Heart right ventricle (tissue), 16 donors: ENCODE results near the gene CLTA. TPM values are rescaled to one million over a fixed set of nuclear protein-coding genes. Genes with fewer than 3 reads are reported as not detected.

Experiments
- ATAC-seq, 8 donors: fragments of 200-7000 bp; cut with Tn5 transposase; one replicate each; pipeline ENCODE4 v1.9.1; 2020; ENCODE audit warnings: mild to moderate bottlenecking in 8 of 8, moderate library complexity in 8 of 8, moderate number of reproducible peaks in 1 of 8
- DNase-seq, 2 donors: peaks; one replicate each; pipeline ENCODE4 v3.0.0-alpha.2; 2020
- H3K27ac ChIP-seq, 10 donors: fragments of 200-600 bp; sonication (generic) in 2 of 10; one replicate each; pipeline versions ENCODE4 v1.5.0 to v1.8.0; 2020 to 2022; ENCODE audit warnings: mild to moderate bottlenecking in 3 of 10
- H3K27me3 ChIP-seq, 7 donors: fragments of 200-600 bp; one replicate each; pipeline ENCODE4 v1.8.0; 2021 to 2022; ENCODE audit warnings: mild to moderate bottlenecking in 2 of 7
- H3K36me3 ChIP-seq, 9 donors: fragments of 200-600 bp; sonication (generic) in 1 of 9; one replicate each; pipeline versions ENCODE4 v1.5.0 to v1.8.0; 2020 to 2022; ENCODE audit warnings: mild to moderate bottlenecking in 2 of 9
- H3K4me1 ChIP-seq, 9 donors: fragments of 200-600 bp; sonication (generic) in 1 of 9; one replicate each; pipeline versions ENCODE4 v1.5.0 to v1.8.0; 2020 to 2022; ENCODE audit warnings: mild to moderate bottlenecking in 4 of 9
- H3K4me3 ChIP-seq, 10 donors: fragments of 200-600 bp; sonication (generic) in 2 of 10; one replicate each; pipeline versions ENCODE4 v1.5.0 to v1.8.0; 2020 to 2022; ENCODE audit warnings: mild to moderate bottlenecking in 7 of 10, moderate library complexity in 2 of 10
- H3K9me3 ChIP-seq, 11 donors: fragments of 200-600 bp in 10 of 11; sonication (generic) in 2 of 11; one replicate each; pipeline versions ENCODE4 v1.5.0 to v1.8.0; 2013 to 2022; ENCODE audit warnings: mild to moderate bottlenecking in 2 of 11, control low read depth in 1 of 11, moderate library complexity in 1 of 11
- WGBS, 2 donors: extraction: QIAGEN DNeasy Blood & Tissue Kit; methylation state at CpG; one replicate each; pipeline ENCODE4 v1.1.7; 2013; ENCODE audit warnings: inconsistent platforms in 1 of 2; 5-methylcytosine and 5-hydroxymethylcytosine counted together
- intact Hi-C, 10 donors: fragments of 100-400 bp; cut with DNase I; formaldehyde crosslinking; loops; one replicate each; pipeline versions ENCODE4 v1.11.1 to v1.14.2; 2022
- polyA plus RNA-seq, 2 donors: library from polyadenylated mRNA; stranded (reverse); fragments of 200-250 nt; gene quantifications; one replicate each; pipeline ENCODE4 v1.2.3, GENCODE V29; 2013
- total RNA-seq, 10 donors: library from RNA; stranded (reverse); fragmentation: NEBNext Ultra II Directional in 3 of 10; extraction: Animal tissue kit (Norgen Biotek cat#: 25700) in 3 of 10; gene quantifications; one replicate each; pipeline versions ENCODE4 v1.2.1 to v1.2.4, GENCODE V29; 2021 to 2023
- TF ChIP-seq, protein P1 (sequence below), 9 donors: fragments of 200-600 bp; sonication (generic) in 2 of 9; IDR thresholded peaks; one replicate each; pipeline versions ENCODE4 v1.5.0 to v1.8.0; 2021 to 2022; ENCODE audit warnings: antibody characterized with exemption in 9 of 9, mild to moderate bottlenecking in 5 of 9, moderate library complexity in 1 of 9
- donor health status: Arrhythmogenic right ventricular cardiomyopathy.
- donor health status: ischemic (EF 13 %, LVEDD 7.1; RV severe dilation, severe dysfunction).
- donor health status: healthy with polysubstance abuse.
- donor health status: DM: no; HTN: yes; CAD: no.
- donor health status: DM: no; HTN: no; CAD: no.
- donor health status: ischemic (EF 25% LVEDD 6.9; RV normal size, moderate dysfunction).
- donor health status: ischemic (EF 25% LVEDD 5.7; RV mildly dilated, moderate dysfunction).
- donor health status: healthy.
- donor health status: DM: yes; HTN: yes; CAD: no.
- donor health status: Ischemic cardiomyopathy.
- donor health status: ischemic (EF 35%, LVEDD 5.7; RV mildly dilated, moderate dysfunction).
- donor health status: nonischemic (EF 11% LVEDD 7.7; RV severe dilation, severe dysfunction).
- donor health status: DM: yes; HTN: yes; CAD: no.
- donor health status: PGD.
- donor health status: ischemic (EF 29% LVEDD 5.4; RV normal size, mild dysfunction).
- donor health status: nonischemic (EF 23%, LVEDD 6.1; RV moderate dilation, normal function).

The CLTA gene
- total and polyA plus RNA-seq, 12 donors: 34.3 to 138 (median 48.8) TPM

DNA sequence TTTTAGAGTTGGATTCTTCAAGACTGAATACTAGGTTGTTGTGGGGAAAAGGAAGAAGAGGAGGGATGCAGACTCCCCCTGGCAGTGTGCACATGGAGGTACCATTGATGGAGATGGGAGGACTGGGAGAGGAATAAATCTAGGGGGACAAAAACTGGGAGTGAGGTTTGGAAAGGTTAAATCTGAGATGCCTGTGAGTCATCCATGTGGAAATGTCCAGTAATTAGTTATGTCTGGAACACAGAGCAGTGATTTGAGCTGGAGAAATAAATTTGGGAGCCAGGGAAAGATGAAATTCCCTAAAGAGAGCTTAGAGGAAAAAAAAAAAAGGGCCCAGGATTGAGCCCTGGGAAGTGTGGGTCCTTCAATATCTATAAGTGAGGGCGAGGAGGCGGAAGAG is 29.5 kb upstream of the CLTA start:
- peak in 1 of 8 donors; percentile 14 for ATAC-seq
- H3K4me1 ChIP-seq: peaks cover 7 to 61% (median 27%) of the 10 kb centered on the region in 9 donors
- intact Hi-C loops: loop anchor here in 2 of 10 donors (10.0 kb wide), 2 partner anchors 146 to 206 kb away; partner anchors contain the start of gene OR2S2 (in 2 of the 2)

DNA sequence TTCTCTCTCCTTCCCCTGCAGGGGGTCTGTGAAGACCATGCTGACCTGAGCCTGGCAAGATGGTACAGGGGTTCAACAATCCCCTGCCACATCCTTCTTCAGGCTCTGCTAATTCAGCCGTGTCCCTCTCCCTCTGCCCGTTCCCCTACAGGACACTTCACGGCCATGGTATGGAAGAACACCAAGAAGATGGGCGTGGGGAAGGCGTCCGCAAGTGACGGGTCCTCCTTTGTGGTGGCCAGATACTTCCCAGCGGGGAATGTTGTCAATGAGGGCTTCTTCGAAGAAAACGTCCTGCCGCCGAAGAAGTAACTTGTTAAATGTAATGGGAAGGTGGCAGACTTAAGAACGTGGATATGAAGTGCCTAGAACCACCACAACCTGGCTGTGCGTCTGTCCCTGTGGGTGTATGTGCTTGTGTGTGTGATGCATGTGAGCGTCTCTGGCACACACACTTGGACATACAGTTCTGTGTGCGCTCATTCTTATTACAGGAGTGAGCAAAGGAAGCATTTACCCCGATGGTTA is 28.4 kb upstream of the CLTA start:
- peak overlapping the region in 9 of 10 donors; percentile 52 to 90 (median 77) for H3K27ac ChIP-seq
- TF ChIP-seq, protein P1, sequence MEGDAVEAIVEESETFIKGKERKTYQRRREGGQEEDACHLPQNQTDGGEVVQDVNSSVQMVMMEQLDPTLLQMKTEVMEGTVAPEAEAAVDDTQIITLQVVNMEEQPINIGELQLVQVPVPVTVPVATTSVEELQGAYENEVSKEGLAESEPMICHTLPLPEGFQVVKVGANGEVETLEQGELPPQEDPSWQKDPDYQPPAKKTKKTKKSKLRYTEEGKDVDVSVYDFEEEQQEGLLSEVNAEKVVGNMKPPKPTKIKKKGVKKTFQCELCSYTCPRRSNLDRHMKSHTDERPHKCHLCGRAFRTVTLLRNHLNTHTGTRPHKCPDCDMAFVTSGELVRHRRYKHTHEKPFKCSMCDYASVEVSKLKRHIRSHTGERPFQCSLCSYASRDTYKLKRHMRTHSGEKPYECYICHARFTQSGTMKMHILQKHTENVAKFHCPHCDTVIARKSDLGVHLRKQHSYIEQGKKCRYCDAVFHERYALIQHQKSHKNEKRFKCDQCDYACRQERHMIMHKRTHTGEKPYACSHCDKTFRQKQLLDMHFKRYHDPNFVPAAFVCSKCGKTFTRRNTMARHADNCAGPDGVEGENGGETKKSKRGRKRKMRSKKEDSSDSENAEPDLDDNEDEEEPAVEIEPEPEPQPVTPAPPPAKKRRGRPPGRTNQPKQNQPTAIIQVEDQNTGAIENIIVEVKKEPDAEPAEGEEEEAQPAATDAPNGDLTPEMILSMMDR (IDR thresholded peaks at IDR 0.05): no peak
- H3K4me3 ChIP-seq: no peak overlapping the region
- ATAC-seq: no peak
- intact Hi-C loops: loop anchor here in 2 of 10 donors (10.0 kb wide), 2 partner anchors 147 to 207 kb away; partner anchors contain the start of gene OR2S2 (in 2 of the 2)
- H3K9me3 ChIP-seq: no peaks in the 10 kb centered on the region
- peaks cover 8 to 67% (median 30%) of the 10 kb centered on the region in 9 donors for H3K4me1 ChIP-seq
- peaks cover 0 to 6% (median 0%) of the 10 kb centered on the region in 7 donors for H3K27me3 ChIP-seq
- H3K36me3 ChIP-seq: peaks cover 0 to 27% (median 0%) of the 10 kb centered on the region in 9 donors
- no peak for DNase-seq
- WGBS, 2 donors: 90 to 92% methylated on average over 17 of the region's 17 CpGs

More for the DNA sequence above, 29.5 kb upstream of the CLTA start:
- H3K36me3 ChIP-seq: peaks cover 0 to 36% (median 4%) of the 10 kb centered on the region in 9 donors
- DNase-seq: no peak
- 85 to 87% methylated on average over 2 of the region's 2 CpGs for WGBS, 2 donors
- peaks cover 0 to 5% (median 0%) of the 10 kb centered on the region in 11 donors for H3K9me3 ChIP-seq
- peaks cover 0 to 4% (median 0%) of the 10 kb centered on the region in 7 donors for H3K27me3 ChIP-seq
- H3K4me3 ChIP-seq: no peak overlapping the region
- peak overlapping the region in 6 of 10 donors; percentile 32 to 90 (median 68) for H3K27ac ChIP-seq
- TF ChIP-seq, protein P1 (IDR thresholded peaks at IDR 0.05): no peak

DNA sequence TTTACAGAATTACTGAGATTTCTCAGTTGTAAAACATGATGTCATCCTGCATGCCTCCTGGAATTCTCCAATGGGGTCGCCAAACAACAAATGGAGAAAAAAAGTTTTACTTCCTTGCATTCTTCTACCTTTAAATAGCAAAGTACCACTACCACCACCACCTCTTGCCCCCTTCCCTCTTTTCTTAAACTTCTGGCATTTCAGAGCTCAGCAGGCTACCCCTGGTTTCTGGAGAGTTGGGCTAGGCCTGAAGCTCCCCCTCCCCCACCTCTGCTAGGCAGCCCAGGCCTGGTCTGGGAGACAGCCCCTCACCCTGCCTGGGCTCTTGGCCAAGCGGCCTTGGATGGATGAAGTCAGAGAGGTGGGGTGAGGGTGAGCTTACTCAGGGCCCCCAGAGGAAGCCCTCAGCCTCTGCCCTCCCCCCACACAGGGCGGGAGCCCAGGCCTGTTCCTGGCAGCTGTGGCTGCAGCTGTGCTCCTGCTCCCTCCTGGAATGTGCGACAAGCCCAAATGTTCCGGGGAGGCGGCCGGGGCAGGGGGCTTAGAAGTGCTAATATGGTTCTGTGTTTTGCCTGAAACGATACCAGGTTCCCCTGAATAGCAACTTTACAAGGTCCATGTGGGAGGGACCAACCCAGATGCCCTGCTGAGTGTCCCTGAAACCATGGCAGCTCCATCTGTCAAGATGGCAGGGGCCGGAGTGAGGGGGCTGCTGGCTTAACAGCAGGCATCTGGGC is 27.5 kb upstream of the CLTA start:
- no peaks in the 10 kb centered on the region for H3K9me3 ChIP-seq
- peaks cover 0 to 6% (median 0%) of the 10 kb centered on the region in 7 donors for H3K27me3 ChIP-seq
- intact Hi-C loops: loop anchor here in 2 of 10 donors (10.0 kb wide), 2 partner anchors 148 to 208 kb away; partner anchors contain the start of gene OR2S2 (in 2 of the 2)
- DNase-seq: peak; percentile 71 to 74
- 31 to 33% methylated on average over 9 of the region's 9 CpGs for WGBS, 2 donors
- peak overlapping the region; percentile 52 to 90 (median 78) for H3K27ac ChIP-seq
- no peak overlapping the region for H3K4me3 ChIP-seq
- peaks cover 8 to 60% (median 30%) of the 10 kb centered on the region in 9 donors for H3K4me1 ChIP-seq
- TF ChIP-seq, protein P1 (IDR thresholded peaks at IDR 0.05): no peak
- ATAC-seq: peak; percentile 51 to 76 (median 72)
- peaks cover 0 to 25% (median 0%) of the 10 kb centered on the region in 9 donors for H3K36me3 ChIP-seq

DNA sequence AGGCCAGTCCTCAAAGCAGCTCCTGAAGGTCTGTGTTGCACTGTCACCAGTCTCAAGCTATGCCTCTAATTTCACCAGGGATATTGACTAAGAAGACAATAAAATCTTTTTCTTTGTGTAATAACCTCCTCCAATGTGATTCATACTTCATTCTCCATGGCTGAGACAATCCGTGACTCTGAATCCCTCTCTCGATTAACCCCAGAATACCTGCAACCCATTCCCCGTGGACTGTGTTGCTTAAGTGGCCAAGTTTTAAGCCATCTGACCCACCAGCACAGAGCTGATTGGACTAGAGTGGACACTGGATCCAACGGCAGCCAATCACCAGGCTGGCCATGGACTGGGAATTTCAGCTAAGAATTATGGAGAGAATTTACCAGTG is 26.9 kb upstream of the CLTA start:
- Histone ChIP-seq H3K27me3 (peaks cover 0 to 6% (median 0%) of the 10 kb centered on the region in 7 donors), H3K9me3 (no peaks in the 10 kb centered on the region), H3K27ac (peak overlapping the region; percentile 52 to 90 (median 78)), H3K4me3 (no peak overlapping the region), H3K4me1 (peaks cover 8 to 55% (median 28%) of the 10 kb centered on the region in 9 donors), H3K36me3 (peaks cover 0 to 21% (median 0%) of the 10 kb centered on the region in 9 donors)
- WGBS, 2 donors: 64 to 67% methylated on average over 4 of the region's 4 CpGs
- no peak for DNase-seq
- intact Hi-C loops: loop anchor here in 2 of 10 donors (10.0 kb wide), 2 partner anchors 149 to 209 kb away; partner anchors contain the start of gene OR2S2 (in 2 of the 2)
- TF ChIP-seq, protein P1 (IDR thresholded peaks at IDR 0.05): no peak
- ATAC-seq: peak in 1 of 8 donors; percentile 4
